ENCODE measurements around the gene AAGAB. TPM values are rescaled to one million over a fixed set of nuclear protein-coding genes. Genes with fewer than 3 reads are reported as not detected.
"Not testable (repeated sequence)": the region's sequence is repeated elsewhere in the genome, so short reads cannot be mapped to it uniquely, and the experiment has no call there.

The AAGAB gene
- total RNA-seq, 1 experiment from 2014 or later: 52.0 TPM

GRCh38 chr15:67153044-67153443 lies 101.4 kb downstream of the AAGAB start:
- H4K20me1 ChIP-seq (ENCODE audit: insufficient read depth); intact Hi-C loops (cut with micrococcal nuclease); H3K4me2 ChIP-seq (ENCODE audit: low read length); CTCF ChIA-PET; H3K4me3 ChIP-seq (replicated peaks in 1 of 2; ENCODE audit: low read depth in 1 of 2, low read length in 2 of 2); H3K9me3 ChIP-seq (ENCODE audit: control insufficient read depth in 1 of 2, insufficient read depth in 1 of 2, low read depth in 1 of 2, low read length in 2 of 2); H2AFZ ChIP-seq (ENCODE audit: low read depth, low read length, poor library complexity, severe bottlenecking); H3K9me2 ChIP-seq (ENCODE audit: insufficient read depth); ATAC-seq; POLR2A ChIA-PET; BruUV-seq (replicated peaks); H3K27ac ChIP-seq (ENCODE audit: low read depth, low read length); RAD21 ChIA-PET (ENCODE audit: low non-redundant PET in 1 of 2, low total read pairs in 2 of 2, uncharacterized antibody in 2 of 2, unreplicated experiment in 2 of 2); H3K27me3 ChIP-seq (ENCODE audit: insufficient read depth, low read length); DNase-seq (ENCODE audit: low read depth, low spot score): not testable (repeated sequence)
- peak overlapping the region; percentile 19 for H3K9ac ChIP-seq (ENCODE audit: low read length)
- H3K4me1 ChIP-seq (ENCODE audit: control insufficient read depth in 1 of 2, insufficient read depth in 2 of 2, low read length in 2 of 2): peaks cover 39 to 84% of the 10 kb centered on the region in 2 experiments
- H3K79me2 ChIP-seq (ENCODE audit: insufficient read depth, low read length): peaks cover 81% of the 10 kb centered on the region
- peaks cover 0 to 27% of the 10 kb centered on the region in 2 experiments; a peak in 2 of 4 replicates for H3K36me3 ChIP-seq (ENCODE audit: control insufficient read depth in 1 of 2, insufficient read depth in 2 of 2, low read length in 2 of 2)

- Histone ChIP-seq H3K9me3 (ENCODE audit: control insufficient read depth in 1 of 2, insufficient read depth in 1 of 2, low read depth in 1 of 2, low read length in 2 of 2) (peaks cover 0 to 7% of the 10 kb centered on the region in 2 experiments; a peak in 1 of 4 replicates), H3K4me1 (ENCODE audit: control insufficient read depth in 1 of 2, insufficient read depth in 2 of 2, low read length in 2 of 2) (peaks cover 45 to 84% of the 10 kb centered on the region in 2 experiments), H3K27me3 (ENCODE audit: insufficient read depth, low read length) (no peaks in the 10 kb centered on the region), H3K9me2 (ENCODE audit: insufficient read depth) (no peaks in the 10 kb centered on the region), H3K4me3 (replicated peaks in 1 of 2; ENCODE audit: low read depth in 1 of 2, low read length in 2 of 2) (no peak overlapping the region), H3K79me2 (ENCODE audit: insufficient read depth, low read length) (peaks cover 81% of the 10 kb centered on the region), H2AFZ (ENCODE audit: low read depth, low read length, poor library complexity, severe bottlenecking) (no peak overlapping the region), H3K4me2 (ENCODE audit: low read length) (peak overlapping the region; percentile 1; the same call in 1 of the 2 replicates), H3K27ac (ENCODE audit: low read depth, low read length) (no peak overlapping the region), H3K36me3 (ENCODE audit: control insufficient read depth in 1 of 2, insufficient read depth in 2 of 2, low read length in 2 of 2) (peaks cover 0 to 27% of the 10 kb centered on the region in 2 experiments; a peak in 2 of 4 replicates), H4K20me1 (ENCODE audit: insufficient read depth) (no peaks in the 10 kb centered on the region), H3K9ac (ENCODE audit: low read length) (peak overlapping the region; percentile 19)
- ChIA-PET CTCF (no interaction called here), POLR2A (no interaction called here), RAD21 (ENCODE audit: low non-redundant PET in 1 of 2, low total read pairs in 2 of 2, uncharacterized antibody in 2 of 2, unreplicated experiment in 2 of 2) (no interaction called here)
- TF ChIP-seq REST (IDR thresholded peaks at IDR 0.05; ENCODE audit: low read depth) (no peak), ZNF274 (IDR thresholded peaks at IDR 0.05; ENCODE audit: low read depth, low read length) (no peak), EZH2 (IDR thresholded peaks at IDR 0.05) (no peak), SIN3A (IDR thresholded peaks at IDR 0.05; ENCODE audit: low read depth) (no peak), CEBPB (IDR thresholded peaks at IDR 0.05; ENCODE audit: low read depth) (no peak), RAD21 (IDR thresholded peaks at IDR 0.05; ENCODE audit: low read depth) (no peak), POLR2A (IDR thresholded peaks at IDR 0.05; ENCODE audit: borderline replicate concordance, extremely low read depth, insufficient read depth, insufficient read length) (no peak), CBX3 (IDR thresholded peaks at IDR 0.05; ENCODE audit: low read depth) (no peak)
- ATAC-seq (no peak), DNase-seq (ENCODE audit: low read depth, low spot score) (no peak)
- intact Hi-C loops (cut with micrococcal nuclease): no loop called here
- no TSS peak for BruUV-seq (replicated peaks)
These were observed 102.0 kb downstream of the AAGAB start for GRCh38 chr15:67152429-67152828.

Other genes with a start within 250 kb of the AAGAB start
- 89.2 TPM for gene SMAD3, start 189.1 kb downstream of the AAGAB start, total RNA-seq (2021; ENCODE audit: unreplicated experiment)
- 4.6 TPM for gene IQCH, start 125 bp upstream of the AAGAB start, total RNA-seq (2021; ENCODE audit: unreplicated experiment)

Measured in HCT116 (cell line).